Panc1 (cell line): ENCODE results near the gene SYF2. TPM values are rescaled to one million over a fixed set of nuclear protein-coding genes. Genes with fewer than 3 reads are reported as not detected.

Source experiments
- ATAC-seq: fragments of 200-7000 bp; cut with Tn5 transposase; 2 replicates; pipeline ENCODE4 v1.9.1; 2020; ENCODE audit warnings: mild to moderate bottlenecking, moderate library complexity
- BruUV-seq: library from RNA; stranded (reverse); fragments of 400-500 nt; replicated peaks from 2 replicates; lab custom pipeline; 2021; lab: Mats Ljungman, UMichigan
- CTCF ChIA-PET: fragments of 300-600 bp; sonication (Branson Sonifier 250); formaldehyde crosslinking; loops from one replicate; lab custom pipeline; 2022; ENCODE audit warnings: antibody characterized with exemption; lab: Charles Lee
- POLR2A ChIA-PET: fragments of 300-600 bp; sonication (Branson Sonifier 250); formaldehyde crosslinking; loops from one replicate; lab custom pipeline; 2022; ENCODE audit warnings: antibody characterized with exemption; lab: Charles Lee
- DNase-seq: peaks from one replicate; pipeline ENCODE4 v3.0.0-alpha.2; 2010; ENCODE audit warnings: low read depth, low spot score
- H3K27ac ChIP-seq: 2 replicates; pipeline ENCODE4 v1.5.1; 2011; ENCODE audit warnings: mild to moderate bottlenecking, low read length, inconsistent platforms
- H3K27me3 ChIP-seq: fragments of 200-500 bp; sonication (Bioruptor generic); 2 replicates; pipeline ENCODE4 v1.6.0; 2014; ENCODE audit warnings: low read length, inconsistent platforms; ENCODE audit not compliant: control insufficient read depth, insufficient read depth
- H3K36me3 ChIP-seq: fragments of 200-500 bp; sonication (Bioruptor generic); 2 replicates; pipeline ENCODE4 v1.5.1; 2014; ENCODE audit warnings: inconsistent platforms, mild to moderate bottlenecking, low read length, moderate library complexity; ENCODE audit not compliant: control insufficient read depth, insufficient read depth
- H3K4me1 ChIP-seq: 2 replicates; pipeline ENCODE4 v1.5.1; 2011; ENCODE audit warnings: inconsistent platforms, mild to moderate bottlenecking, low read length, moderate library complexity; ENCODE audit not compliant: control insufficient read depth, insufficient read depth
- H3K4me3 ChIP-seq, 2 experiments: 2 replicates each; pipeline ENCODE4 v1.5.1; 2011 to 2012; ENCODE audit warnings: low read depth in 2 of 2, low read length in 2 of 2, mild to moderate bottlenecking in 2 of 2, inconsistent platforms in 1 of 2, moderate library complexity in 1 of 2
- H3K9me3 ChIP-seq: fragments of 200-500 bp; sonication (Bioruptor generic); 2 replicates; pipeline ENCODE4 v1.5.1; 2014; ENCODE audit warnings: low read depth, mild to moderate bottlenecking, inconsistent platforms, low read length, moderate library complexity; ENCODE audit not compliant: control insufficient read depth, insufficient read depth
- POLR2AphosphoS5 ChIP-seq: IDR thresholded peaks from 2 replicates; pipeline ENCODE4 v1.6.1; 2012; ENCODE audit warnings: mild to moderate bottlenecking, low read depth, low read length, moderate library complexity
- SIN3A ChIP-seq: IDR thresholded peaks from 2 replicates; pipeline ENCODE4 v1.6.1; 2012; ENCODE audit warnings: low read depth, mild to moderate bottlenecking, low read length, moderate library complexity, borderline replicate concordance; ENCODE audit not compliant: insufficient read depth
- TCF7L2 ChIP-seq: IDR thresholded peaks from 2 replicates; pipeline ENCODE4 v1.6.1; 2011; ENCODE audit warnings: mild to moderate bottlenecking, low read depth, low read length, inconsistent platforms
- in situ Hi-C: cut with HindIII; loops from 2 replicates; pipeline ENCODE4 v1.10.0; 2016; ENCODE audit warnings: low sequenced_read_pairs, low pct_unique_long_range_greater_than_20kb
- intact Hi-C: fragments of 100-400 bp; cut with micrococcal nuclease; formaldehyde crosslinking; loops from one replicate; pipeline ENCODE4 v1.10.0; 2022; ENCODE audit not compliant: unreplicated experiment
- total RNA-seq: library from RNA; stranded (reverse); gene quantifications from one replicate; pipeline ENCODE4 v1.2.1, GENCODE V29; 2021; ENCODE audit not compliant: unreplicated experiment
- TF ChIP-seq, protein P1 (sequence below), 2 experiments: IDR thresholded peaks; 2 replicates each; pipeline ENCODE4 v1.6.1; 2011 to 2012; ENCODE audit warnings: low read depth in 2 of 2, control low read depth in 1 of 2, low read length in 1 of 2, mild to moderate bottlenecking in 1 of 2, moderate library complexity in 1 of 2; ENCODE audit not compliant: insufficient read depth in 1 of 2
- TF ChIP-seq, protein P2 (sequence below): fragments of 450-650 bp; IDR thresholded peaks from 2 replicates; pipeline ENCODE4 v1.5.1; 2017; ENCODE audit warnings: mild to moderate bottlenecking

The SYF2 gene
- total RNA-seq, 1 experiment from 2014 or later: 28.9 TPM

DNA sequence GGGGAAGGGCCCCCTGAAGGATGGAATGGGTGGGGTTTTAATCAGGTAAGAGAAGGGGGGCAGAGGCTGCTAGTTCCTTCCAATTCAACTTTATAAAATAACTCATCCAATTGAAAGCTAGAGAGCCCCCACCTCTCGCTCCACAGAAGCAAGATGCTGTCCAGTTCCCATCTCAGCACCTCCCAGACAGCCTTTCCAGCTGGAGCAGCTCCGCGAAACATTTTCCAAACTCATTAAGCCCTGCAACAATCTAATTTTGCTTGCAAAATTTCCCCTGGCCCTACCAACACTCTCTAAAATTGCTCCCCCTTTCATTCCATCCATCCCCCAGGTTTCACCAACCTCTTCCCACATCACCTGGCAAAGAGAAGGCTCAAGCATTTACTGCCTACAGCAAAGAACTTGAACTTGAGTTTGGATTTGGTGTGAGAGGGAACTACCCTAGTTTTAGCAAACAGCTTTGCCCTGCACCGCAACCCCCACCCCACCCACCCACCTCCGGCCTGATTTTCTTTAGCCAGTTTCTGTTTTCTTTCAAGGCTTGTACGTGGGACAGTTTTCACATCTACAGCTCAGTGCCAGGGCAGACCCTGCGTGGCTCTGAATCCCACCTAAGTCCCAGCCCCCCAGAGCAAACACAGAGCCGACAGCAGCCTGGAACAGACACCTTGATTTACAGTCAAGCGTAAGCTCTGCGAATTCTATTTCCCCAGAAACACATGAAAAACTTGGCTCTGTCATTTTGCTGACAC, 46.7 kb downstream of the SYF2 start:
- in situ Hi-C loops: no loop called here
- no peak overlapping the region for H3K4me3 ChIP-seq
- no peaks in the 10 kb centered on the region for H3K9me3 ChIP-seq
- H3K4me1 ChIP-seq: no peaks in the 10 kb centered on the region
- CTCF ChIA-PET: no interaction called here
- ATAC-seq: no peak
- no peak for DNase-seq
- POLR2A ChIA-PET: no interaction called here
- no peaks in the 10 kb centered on the region for H3K36me3 ChIP-seq
- TF ChIP-seq SIN3A (no peak), TCF7L2 (no peak)
- TF ChIP-seq, protein P1, sequence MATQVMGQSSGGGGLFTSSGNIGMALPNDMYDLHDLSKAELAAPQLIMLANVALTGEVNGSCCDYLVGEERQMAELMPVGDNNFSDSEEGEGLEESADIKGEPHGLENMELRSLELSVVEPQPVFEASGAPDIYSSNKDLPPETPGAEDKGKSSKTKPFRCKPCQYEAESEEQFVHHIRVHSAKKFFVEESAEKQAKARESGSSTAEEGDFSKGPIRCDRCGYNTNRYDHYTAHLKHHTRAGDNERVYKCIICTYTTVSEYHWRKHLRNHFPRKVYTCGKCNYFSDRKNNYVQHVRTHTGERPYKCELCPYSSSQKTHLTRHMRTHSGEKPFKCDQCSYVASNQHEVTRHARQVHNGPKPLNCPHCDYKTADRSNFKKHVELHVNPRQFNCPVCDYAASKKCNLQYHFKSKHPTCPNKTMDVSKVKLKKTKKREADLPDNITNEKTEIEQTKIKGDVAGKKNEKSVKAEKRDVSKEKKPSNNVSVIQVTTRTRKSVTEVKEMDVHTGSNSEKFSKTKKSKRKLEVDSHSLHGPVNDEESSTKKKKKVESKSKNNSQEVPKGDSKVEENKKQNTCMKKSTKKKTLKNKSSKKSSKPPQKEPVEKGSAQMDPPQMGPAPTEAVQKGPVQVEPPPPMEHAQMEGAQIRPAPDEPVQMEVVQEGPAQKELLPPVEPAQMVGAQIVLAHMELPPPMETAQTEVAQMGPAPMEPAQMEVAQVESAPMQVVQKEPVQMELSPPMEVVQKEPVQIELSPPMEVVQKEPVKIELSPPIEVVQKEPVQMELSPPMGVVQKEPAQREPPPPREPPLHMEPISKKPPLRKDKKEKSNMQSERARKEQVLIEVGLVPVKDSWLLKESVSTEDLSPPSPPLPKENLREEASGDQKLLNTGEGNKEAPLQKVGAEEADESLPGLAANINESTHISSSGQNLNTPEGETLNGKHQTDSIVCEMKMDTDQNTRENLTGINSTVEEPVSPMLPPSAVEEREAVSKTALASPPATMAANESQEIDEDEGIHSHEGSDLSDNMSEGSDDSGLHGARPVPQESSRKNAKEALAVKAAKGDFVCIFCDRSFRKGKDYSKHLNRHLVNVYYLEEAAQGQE (IDR thresholded peaks at IDR 0.05; ENCODE audit: insufficient read depth in 1 of 2, low read depth in 2 of 2, low read length in 1 of 2): no peak
- TF ChIP-seq, protein P2, sequence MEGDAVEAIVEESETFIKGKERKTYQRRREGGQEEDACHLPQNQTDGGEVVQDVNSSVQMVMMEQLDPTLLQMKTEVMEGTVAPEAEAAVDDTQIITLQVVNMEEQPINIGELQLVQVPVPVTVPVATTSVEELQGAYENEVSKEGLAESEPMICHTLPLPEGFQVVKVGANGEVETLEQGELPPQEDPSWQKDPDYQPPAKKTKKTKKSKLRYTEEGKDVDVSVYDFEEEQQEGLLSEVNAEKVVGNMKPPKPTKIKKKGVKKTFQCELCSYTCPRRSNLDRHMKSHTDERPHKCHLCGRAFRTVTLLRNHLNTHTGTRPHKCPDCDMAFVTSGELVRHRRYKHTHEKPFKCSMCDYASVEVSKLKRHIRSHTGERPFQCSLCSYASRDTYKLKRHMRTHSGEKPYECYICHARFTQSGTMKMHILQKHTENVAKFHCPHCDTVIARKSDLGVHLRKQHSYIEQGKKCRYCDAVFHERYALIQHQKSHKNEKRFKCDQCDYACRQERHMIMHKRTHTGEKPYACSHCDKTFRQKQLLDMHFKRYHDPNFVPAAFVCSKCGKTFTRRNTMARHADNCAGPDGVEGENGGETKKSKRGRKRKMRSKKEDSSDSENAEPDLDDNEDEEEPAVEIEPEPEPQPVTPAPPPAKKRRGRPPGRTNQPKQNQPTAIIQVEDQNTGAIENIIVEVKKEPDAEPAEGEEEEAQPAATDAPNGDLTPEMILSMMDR: no peak
- no TSS peak for BruUV-seq
- H3K27me3 ChIP-seq: no peaks in the 10 kb centered on the region
- intact Hi-C loops: no loop called here
- no peak overlapping the region for H3K27ac ChIP-seq

DNA sequence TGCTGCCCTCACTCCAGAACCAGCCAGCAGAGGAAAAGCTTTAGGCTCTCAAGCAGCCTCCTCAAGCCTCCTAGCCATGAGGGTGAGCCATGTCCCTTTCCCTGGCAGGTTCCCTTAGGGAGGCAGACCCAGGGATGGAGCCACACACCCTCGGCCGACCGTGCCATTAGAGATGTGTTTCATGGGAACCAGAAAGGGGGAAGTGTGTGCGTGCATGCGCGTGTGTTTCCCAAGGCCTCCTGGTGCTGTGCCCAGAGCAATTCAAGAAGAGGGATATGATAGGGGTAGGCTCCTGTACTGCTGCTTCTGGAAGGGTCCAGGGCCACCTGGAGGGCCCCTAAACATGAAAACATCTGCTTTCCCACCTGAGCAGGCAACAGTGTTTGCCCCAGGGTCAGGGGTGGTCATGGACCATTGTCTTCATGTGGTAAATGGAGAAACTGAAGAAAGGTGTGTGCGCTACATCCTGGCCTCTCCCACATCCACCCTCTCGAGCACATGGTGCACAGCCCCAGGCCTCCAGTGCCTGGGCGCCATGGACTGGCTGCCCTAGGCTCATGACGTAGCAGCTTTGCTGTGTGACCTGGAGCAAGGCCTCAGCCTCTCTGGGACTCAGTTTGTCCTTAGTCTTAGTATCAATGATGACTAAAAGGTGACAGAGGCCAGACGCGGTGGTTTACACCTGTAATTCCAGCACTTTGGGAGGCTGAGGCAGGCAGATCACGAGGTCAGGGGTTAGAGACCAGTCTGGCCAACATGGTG, 48.1 kb downstream of the SYF2 start:
- CTCF ChIA-PET: no interaction called here
- in situ Hi-C loops: no loop called here
- DNase-seq: no peak

More for the DNA sequence above, 48.1 kb downstream of the SYF2 start:
- TF ChIP-seq, protein P2: no peak
- no peak for TF ChIP-seq POLR2AphosphoS5
- no peak for TF ChIP-seq SIN3A
- TF ChIP-seq, protein P1 (IDR thresholded peaks at IDR 0.05; ENCODE audit: insufficient read depth in 1 of 2, low read depth in 2 of 2, low read length in 1 of 2): no peak
- TF ChIP-seq TCF7L2: no peak
- H3K27ac ChIP-seq: no peak overlapping the region
- no peaks in the 10 kb centered on the region for H3K36me3 ChIP-seq
- intact Hi-C loops: no loop called here
- ATAC-seq: no peak
- H3K4me3 ChIP-seq: no peak overlapping the region
- BruUV-seq: no TSS peak
- no peaks in the 10 kb centered on the region for H3K27me3 ChIP-seq
- POLR2A ChIA-PET: no interaction called here
- H3K9me3 ChIP-seq: no peaks in the 10 kb centered on the region
- H3K4me1 ChIP-seq: no peaks in the 10 kb centered on the region
